HAP-1 (cell line): Measurements from ENCODE around the gene NABP1.

Experiments used
- DNase-seq, 2 experiments: peaks; one replicate each; pipeline ENCODE4 v3.0.0-alpha.2; 2016 to 2020; ENCODE audit warnings: low spot score in 2 of 2
- H3K27me3 ChIP-seq: fragments of 250-450 bp; sonication (Bioruptor Pico); 2 replicates; pipeline ENCODE4 v1.5.1; 2020; ENCODE audit warnings: low read depth, mild to moderate bottlenecking, moderate library complexity
- H3K36me3 ChIP-seq: fragments of 250-450 bp; sonication (Bioruptor Pico); replicated peaks from 2 replicates; pipeline ENCODE4 v1.5.1; 2020; ENCODE audit warnings: mild to moderate bottlenecking
- H3K4me1 ChIP-seq: fragments of 250-450 bp; sonication (Bioruptor Pico); 2 replicates; pipeline ENCODE4 v1.5.1; 2020; ENCODE audit warnings: mild to moderate bottlenecking
- H3K4me3 ChIP-seq: fragments of 250-450 bp; sonication (Bioruptor Pico); 2 replicates; pipeline ENCODE4 v1.5.1; 2020; ENCODE audit warnings: mild to moderate bottlenecking, moderate library complexity
- H3K9me3 ChIP-seq: fragments of 250-450 bp; sonication (Bioruptor Pico); 2 replicates; pipeline ENCODE4 v1.5.1; 2020; ENCODE audit warnings: mild to moderate bottlenecking, moderate library complexity
- in situ Hi-C: fragments of 300-500 bp; cut with MboI; formaldehyde crosslinking; loops from 3 replicates; pipeline ENCODE4 v1.14.3; 2020; ENCODE audit warnings: low sequenced_read_pairs, inconsistent platforms, mixed read lengths

The NABP1 gene

DNA sequence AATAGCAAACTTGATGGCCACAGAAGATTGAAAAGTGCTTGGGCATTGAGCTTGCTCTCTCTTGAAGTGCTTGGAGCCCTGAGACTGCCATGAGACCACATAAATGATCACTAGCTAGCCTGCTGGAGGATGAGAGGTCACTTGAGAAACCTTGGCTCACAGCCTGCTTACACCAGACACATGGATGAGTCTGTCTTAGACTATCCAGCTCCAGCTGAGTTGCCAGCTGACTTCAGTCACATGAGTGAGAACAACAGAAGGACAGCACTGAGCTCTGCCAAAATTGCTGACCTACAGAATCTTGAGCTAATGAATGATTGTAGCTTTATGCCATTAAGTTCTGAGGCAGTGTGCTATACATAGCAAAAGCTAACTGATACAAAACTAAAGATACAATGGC, 18.1 kb downstream of the NABP1 start:
- Histone ChIP-seq H3K9me3 (no peaks in the 10 kb centered on the region), H3K27me3 (no peaks in the 10 kb centered on the region), H3K4me3 (no peak overlapping the region), H3K4me1 (no peaks in the 10 kb centered on the region), H3K36me3 (no peaks in the 10 kb centered on the region)
- in situ Hi-C loops: no loop called here
- DNase-seq: no peak

DNA sequence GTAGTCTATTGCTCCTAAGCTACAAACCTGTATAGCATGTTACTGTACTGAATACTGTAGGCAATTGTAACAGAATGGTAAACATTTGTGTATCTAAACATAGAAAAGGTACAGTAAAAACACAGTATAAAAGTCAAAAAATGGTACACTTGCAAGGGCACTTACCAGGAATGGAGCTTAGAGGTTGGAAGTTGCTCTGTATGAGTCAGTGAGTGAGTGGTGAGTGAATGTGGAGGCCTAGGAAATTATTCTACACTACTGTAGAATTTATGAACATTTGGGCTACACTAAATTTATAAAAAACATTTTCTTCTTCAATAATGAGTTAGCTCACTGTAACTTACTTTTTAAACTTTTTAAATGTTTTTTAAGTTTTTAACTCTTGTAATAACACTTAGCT, 19.0 kb downstream of the NABP1 start:
- H3K27me3 ChIP-seq: no peaks in the 10 kb centered on the region
- H3K4me1 ChIP-seq: no peaks in the 10 kb centered on the region
- no peaks in the 10 kb centered on the region for H3K9me3 ChIP-seq
- H3K36me3 ChIP-seq: no peaks in the 10 kb centered on the region
- DNase-seq: no peak
- no peak overlapping the region for H3K4me3 ChIP-seq
- in situ Hi-C loops: no loop called here

DNA sequence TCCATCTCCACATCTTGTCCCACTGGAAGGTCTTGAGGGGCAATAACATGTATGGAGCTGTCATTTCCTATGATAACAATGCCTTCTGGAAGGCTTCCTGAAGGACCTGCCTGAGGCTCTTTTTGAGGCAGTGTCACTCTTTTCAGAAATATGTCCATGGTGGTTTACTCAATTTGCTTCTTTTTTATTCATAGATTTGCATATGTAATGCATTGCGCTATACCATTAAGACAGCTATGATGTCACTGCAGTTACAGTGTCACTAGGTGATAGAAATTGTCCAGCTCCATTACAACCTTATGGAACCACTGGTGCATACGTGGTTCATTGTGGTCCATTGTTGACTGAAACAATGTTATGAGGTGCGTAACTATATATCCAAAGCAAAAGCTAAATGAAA, 19.9 kb downstream of the NABP1 start:
- H3K4me3 ChIP-seq: no peak overlapping the region
- H3K4me1 ChIP-seq: no peaks in the 10 kb centered on the region
- no peak for DNase-seq
- no peaks in the 10 kb centered on the region for H3K9me3 ChIP-seq
- in situ Hi-C loops: no loop called here
- H3K27me3 ChIP-seq: no peaks in the 10 kb centered on the region
- no peaks in the 10 kb centered on the region for H3K36me3 ChIP-seq

DNA sequence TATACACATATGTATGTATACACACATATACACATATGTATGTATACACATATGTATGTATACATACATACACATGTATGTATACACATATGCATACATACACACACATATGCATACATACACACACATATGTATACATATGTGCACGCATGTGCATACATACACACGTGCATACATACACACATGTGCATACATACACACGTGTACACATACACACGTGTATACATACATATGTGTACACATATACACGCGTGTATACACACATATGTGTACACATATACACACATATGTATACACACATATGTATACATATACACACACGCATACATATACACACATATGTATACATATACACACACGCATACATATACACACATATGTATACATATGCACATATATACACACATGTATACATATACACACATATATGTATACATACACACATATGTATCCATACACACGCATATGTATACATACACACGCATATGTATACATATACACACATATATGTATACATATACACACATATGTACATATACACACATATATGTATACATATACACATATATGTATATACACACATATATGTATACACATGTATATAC, 21.5 kb downstream of the NABP1 start:
- no peak for DNase-seq
- in situ Hi-C loops: no loop called here
- Histone ChIP-seq H3K27me3 (no peaks in the 10 kb centered on the region), H3K36me3 (no peaks in the 10 kb centered on the region), H3K4me1 (no peaks in the 10 kb centered on the region), H3K4me3 (no peak overlapping the region), H3K9me3 (no peaks in the 10 kb centered on the region)

- Histone ChIP-seq H3K9me3 (no peaks in the 10 kb centered on the region), H3K36me3 (no peaks in the 10 kb centered on the region), H3K27me3 (no peaks in the 10 kb centered on the region), H3K4me1 (no peaks in the 10 kb centered on the region), H3K4me3 (no peak overlapping the region)
- in situ Hi-C loops: no loop called here
- DNase-seq: no peak
These were observed 23.1 kb downstream of the NABP1 start for GRCh38 chr2:191701029-191701428.

GRCh38 chr2:191701696-191702095, 23.8 kb downstream of the NABP1 start:
- Histone ChIP-seq H3K27me3 (no peaks in the 10 kb centered on the region), H3K4me3 (no peak overlapping the region), H3K36me3 (no peaks in the 10 kb centered on the region), H3K9me3 (no peaks in the 10 kb centered on the region), H3K4me1 (peaks cover 2% of the 10 kb centered on the region; the same call in 1 of the 2 replicates)
- no peak for DNase-seq
- in situ Hi-C loops: no loop called here

DNA sequence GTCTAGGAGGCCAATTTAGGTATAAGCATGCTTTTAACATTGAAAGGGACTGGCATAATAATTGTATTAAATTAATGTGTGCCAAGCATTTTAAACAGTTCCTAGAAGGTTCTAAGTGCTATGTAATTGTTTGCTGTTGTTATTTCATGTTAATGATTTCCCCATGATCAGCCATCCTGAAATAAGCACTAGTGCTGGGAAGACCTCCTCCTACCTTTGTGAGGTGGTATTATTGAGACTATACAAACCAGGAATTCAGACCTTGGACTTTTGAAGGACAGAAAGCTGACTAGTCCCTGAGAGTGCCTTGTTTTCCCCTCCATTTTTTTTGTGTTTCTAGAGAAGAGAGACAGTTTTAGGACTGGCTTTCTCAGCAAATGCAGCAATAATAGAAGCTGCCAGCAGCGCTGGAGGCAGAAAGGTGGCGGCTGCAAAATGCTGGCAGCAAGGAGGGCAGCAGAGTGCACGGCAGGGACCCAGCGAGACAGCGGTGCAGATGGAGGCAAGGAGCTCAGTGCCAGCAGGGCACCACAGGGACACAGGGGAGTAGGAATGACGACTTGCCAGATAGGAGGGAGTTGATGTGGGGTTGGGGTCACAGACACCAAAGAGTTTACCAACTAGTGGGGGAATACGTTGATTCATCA, 25.3 kb downstream of the NABP1 start:
- Histone ChIP-seq H3K4me1 (peaks cover 3% of the 10 kb centered on the region), H3K36me3 (no peaks in the 10 kb centered on the region), H3K27me3 (no peaks in the 10 kb centered on the region), H3K9me3 (no peaks in the 10 kb centered on the region), H3K4me3 (no peak overlapping the region)
- in situ Hi-C loops: no loop called here
- no peak for DNase-seq

- Histone ChIP-seq H3K9me3 (no peaks in the 10 kb centered on the region), H3K36me3 (no peaks in the 10 kb centered on the region), H3K4me1 (peaks cover 3% of the 10 kb centered on the region), H3K27me3 (no peaks in the 10 kb centered on the region), H3K4me3 (no peak overlapping the region)
- no peak for DNase-seq
- in situ Hi-C loops: no loop called here
These were observed 27.1 kb downstream of the NABP1 start for GRCh38 chr2:191705084-191705483.

GRCh38 chr2:191705701-191706100, 27.8 kb downstream of the NABP1 start:
- Histone ChIP-seq H3K36me3 (no peaks in the 10 kb centered on the region), H3K9me3 (no peaks in the 10 kb centered on the region), H3K4me3 (no peak overlapping the region), H3K27me3 (no peaks in the 10 kb centered on the region), H3K4me1 (peaks cover 3% of the 10 kb centered on the region)
- in situ Hi-C loops: no loop called here
- no peak for DNase-seq

- Histone ChIP-seq H3K4me3 (no peak overlapping the region), H3K4me1 (peaks cover 3% of the 10 kb centered on the region), H3K27me3 (no peaks in the 10 kb centered on the region), H3K9me3 (no peaks in the 10 kb centered on the region), H3K36me3 (no peaks in the 10 kb centered on the region)
- peak in 1 of 2 experiments; percentile 70 for DNase-seq
- in situ Hi-C loops: no loop called here
These were observed 28.9 kb downstream of the NABP1 start for GRCh38 chr2:191706791-191707190.

GRCh38 chr2:191707542-191707941, 29.6 kb downstream of the NABP1 start:
- peaks cover 3% of the 10 kb centered on the region for H3K4me1 ChIP-seq

GRCh38 chr2:191710411-191710900, 32.5 kb downstream of the NABP1 start:
- Histone ChIP-seq H3K27me3 (no peaks in the 10 kb centered on the region), H3K4me3 (no peak overlapping the region), H3K36me3 (no peaks in the 10 kb centered on the region), H3K4me1 (peaks cover 3% of the 10 kb centered on the region), H3K9me3 (no peaks in the 10 kb centered on the region)
- DNase-seq: no peak
- in situ Hi-C loops: no loop called here

More at GRCh38 chr2:191707542-191707941, 29.6 kb downstream of the NABP1 start:
- in situ Hi-C loops: no loop called here
- Histone ChIP-seq H3K9me3 (no peaks in the 10 kb centered on the region), H3K4me3 (no peak overlapping the region), H3K27me3 (no peaks in the 10 kb centered on the region), H3K36me3 (no peaks in the 10 kb centered on the region)
- DNase-seq: no peak

GRCh38 chr2:191711621-191712020, 33.7 kb downstream of the NABP1 start:
- no peak for DNase-seq
- H3K4me3 ChIP-seq: no peak overlapping the region
- H3K4me1 ChIP-seq: peaks cover 2% of the 10 kb centered on the region
- no peaks in the 10 kb centered on the region for H3K36me3 ChIP-seq
- in situ Hi-C loops: no loop called here
- no peaks in the 10 kb centered on the region for H3K9me3 ChIP-seq
- H3K27me3 ChIP-seq: no peaks in the 10 kb centered on the region

GRCh38 chr2:191713837-191714236, 35.9 kb downstream of the NABP1 start:
- DNase-seq: no peak
- in situ Hi-C loops: no loop called here
- no peaks in the 10 kb centered on the region for H3K27me3 ChIP-seq

More at GRCh38 chr2:191713837-191714236, 35.9 kb downstream of the NABP1 start:
- no peaks in the 10 kb centered on the region for H3K36me3 ChIP-seq
- no peaks in the 10 kb centered on the region for H3K4me1 ChIP-seq
- H3K4me3 ChIP-seq: no peak overlapping the region
- H3K9me3 ChIP-seq: no peaks in the 10 kb centered on the region
